Measurements from ENCODE around the gene RABGEF1.

GRCh38 chr7:66725843-66726242 lies 14.7 kb upstream of the RABGEF1 start:
- TF ChIP-seq EZH2 (IDR thresholded peaks at IDR 0.05; ENCODE audit: borderline replicate concordance, insufficient read depth, low read depth, low read length, poor library complexity, severe bottlenecking) (no peak), CTCF (IDR thresholded peaks at IDR 0.05) (no peak)
